ENCODE data around the gene CCL5.
A peak's percentile ranks its signal among the peaks of the same experiment; 100 is the strongest.

CCL5 gene

GRCh38 chr17:35865412-35866340, 14.5 kb downstream of the CCL5 start:
- DNase-seq: no peak

GRCh38 chr17:35864853-35865252, 15.3 kb downstream of the CCL5 start:
- DNase-seq: no peak

- DNase-seq: no peak
These were observed 23.6 kb downstream of the CCL5 start for GRCh38 chr17:35856603-35857002.

- DNase-seq: no peak
These were observed 24.2 kb downstream of the CCL5 start for GRCh38 chr17:35855965-35856364.

- DNase-seq: peak in 1 of 2 experiments; percentile 58
These were observed 30.5 kb downstream of the CCL5 start for GRCh38 chr17:35849469-35850348.

GRCh38 chr17:35847633-35848373, 32.4 kb downstream of the CCL5 start:
- no peak for DNase-seq

- DNase-seq: no peak
These were observed 33.2 kb downstream of the CCL5 start for GRCh38 chr17:35847006-35847405.

GRCh38 chr17:35846055-35846809, 33.9 kb downstream of the CCL5 start:
- DNase-seq: no peak

GRCh38 chr17:35844547-35844946, 35.6 kb downstream of the CCL5 start:
- no peak for DNase-seq

GRCh38 chr17:35843698-35844097, 36.5 kb downstream of the CCL5 start:
- no peak for DNase-seq

- DNase-seq: no peak
These were observed 37.9 kb downstream of the CCL5 start for GRCh38 chr17:35842239-35842638.

GRCh38 chr17:35841505-35841904, 38.7 kb downstream of the CCL5 start:
- DNase-seq: no peak

- DNase-seq: no peak
These were observed 39.1 kb downstream of the CCL5 start for GRCh38 chr17:35841101-35841500.

GRCh38 chr17:35825206-35825605, 55.0 kb downstream of the CCL5 start:
- DNase-seq: no peak

All from SW 1271 (cell line).